HG02981 (cell line): Measurements from ENCODE around the gene ARSI.

Experiments
- ATAC-seq: cut with Tn5 transposase; IDR thresholded peaks from one replicate; pipeline ENCODE4 v1.9.1; 2021; ENCODE audit warnings: mild to moderate bottlenecking, moderate library complexity; ENCODE audit not compliant: unreplicated experiment

Gene ARSI

DNA sequence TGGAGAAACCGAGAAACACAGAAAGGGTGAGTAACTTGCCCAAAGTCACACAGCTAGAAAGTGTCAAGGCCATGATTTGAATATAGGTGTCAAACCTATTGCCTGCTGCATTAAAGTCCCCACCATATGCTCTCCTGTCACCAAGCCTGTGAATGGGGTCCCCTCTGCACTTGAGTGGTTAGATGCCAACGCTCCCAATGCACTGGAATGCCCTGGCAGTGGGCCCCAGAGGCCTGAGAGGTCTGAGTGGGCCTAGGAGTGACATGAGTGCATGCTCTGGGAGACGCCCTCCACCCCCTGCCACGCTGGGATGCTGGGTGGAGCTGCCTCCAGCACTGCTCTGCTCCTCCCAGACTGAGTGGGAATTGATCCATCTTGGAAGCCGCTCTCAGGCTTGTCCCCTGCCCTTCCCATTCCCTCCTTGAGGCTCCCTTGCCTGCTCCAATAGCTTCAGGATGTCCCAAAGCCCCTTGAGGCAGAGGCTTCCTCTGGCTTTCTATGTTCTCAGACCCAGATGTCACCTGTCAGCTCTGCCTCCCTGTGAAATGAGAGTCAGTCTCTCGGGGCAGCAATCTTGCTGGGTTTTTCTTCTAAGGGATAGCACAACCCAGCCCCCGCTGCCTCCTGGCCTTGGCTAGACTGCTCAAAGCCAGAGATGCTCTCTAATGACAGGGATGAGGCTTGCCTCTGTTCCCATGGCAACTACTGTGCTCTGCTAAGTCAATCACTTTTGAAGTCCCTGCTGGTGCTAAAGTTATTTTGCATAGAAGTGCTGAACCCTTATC is 6.6 kb upstream of the ARSI start:
- ATAC-seq: no peak

GRCh38 chr5:150307617-150308426 is 5.1 kb upstream of the ARSI start:
- ATAC-seq: no peak

GRCh38 chr5:150306775-150307174 is 4.1 kb upstream of the ARSI start:
- ATAC-seq: no peak

- ATAC-seq: no peak
Observed at GRCh38 chr5:150305557-150305956, 2.9 kb upstream of the ARSI start.

DNA sequence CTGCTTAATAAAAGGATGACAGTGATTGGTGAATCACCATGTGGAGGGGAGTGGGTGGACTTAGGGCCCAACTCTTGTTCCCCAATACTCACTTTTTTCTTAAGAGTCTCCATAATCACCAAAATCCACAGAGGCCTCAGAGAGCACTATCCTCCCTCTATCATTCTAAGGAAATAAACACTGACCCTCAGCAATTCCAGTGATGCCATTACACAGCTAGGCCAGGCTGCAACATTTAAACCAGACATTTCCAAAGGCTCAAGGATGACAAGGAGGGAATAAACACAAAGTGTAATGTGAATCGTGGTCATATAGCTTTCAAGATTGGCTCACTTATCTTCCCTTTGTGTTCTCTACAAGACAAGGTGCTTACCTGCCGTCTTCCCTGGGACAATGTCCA is 2.4 kb upstream of the ARSI start:
- ATAC-seq: no peak

- ATAC-seq: no peak
Observed at GRCh38 chr5:150304481-150305081, 1.9 kb upstream of the ARSI start.

GRCh38 chr5:150303660-150304386 is 1.1 kb upstream of the ARSI start:
- no peak for ATAC-seq

- ATAC-seq: no peak
Observed at GRCh38 chr5:150303070-150303615, 438 bp upstream of the ARSI start.

DNA sequence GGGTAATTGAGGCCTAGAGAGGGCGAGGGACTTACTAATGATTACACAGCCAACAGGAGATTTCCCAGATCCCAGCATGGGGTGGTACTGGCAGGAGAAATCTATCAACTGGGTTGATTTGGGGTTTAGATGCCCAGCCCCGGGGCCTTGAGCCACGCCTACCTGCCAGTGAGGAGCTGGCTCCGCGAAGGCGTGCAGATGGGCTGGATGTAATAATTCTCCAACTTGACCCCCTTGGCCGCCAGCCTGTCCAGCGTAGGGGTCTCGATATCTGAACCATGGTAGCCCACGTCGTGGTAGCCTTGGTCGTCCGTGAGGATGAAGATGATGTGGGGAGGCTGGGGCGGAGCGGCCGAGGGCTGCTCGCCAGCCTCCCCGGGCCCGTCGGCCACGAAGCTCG is 804 bp downstream of the ARSI start:
- no peak for ATAC-seq

DNA sequence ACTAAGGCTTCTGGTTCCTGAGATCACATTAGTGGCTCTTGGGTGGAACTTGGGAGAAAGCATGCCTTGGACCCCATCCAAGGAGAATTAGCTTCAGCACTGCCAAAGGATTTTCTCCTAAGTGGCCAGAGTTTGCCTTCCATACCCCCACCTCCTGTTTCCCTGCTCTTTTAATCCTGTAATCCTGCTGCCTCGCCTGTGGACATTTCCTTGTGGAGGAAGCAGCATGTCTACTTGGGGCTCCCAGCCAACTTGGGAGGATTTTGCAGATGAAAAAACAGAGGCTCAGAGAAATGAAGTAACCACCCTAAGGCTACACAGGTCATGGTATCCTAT is 1.6 kb downstream of the ARSI start:
- no peak for ATAC-seq

- no peak for ATAC-seq
Observed at GRCh38 chr5:150300496-150301169, 2.1 kb downstream of the ARSI start.

DNA sequence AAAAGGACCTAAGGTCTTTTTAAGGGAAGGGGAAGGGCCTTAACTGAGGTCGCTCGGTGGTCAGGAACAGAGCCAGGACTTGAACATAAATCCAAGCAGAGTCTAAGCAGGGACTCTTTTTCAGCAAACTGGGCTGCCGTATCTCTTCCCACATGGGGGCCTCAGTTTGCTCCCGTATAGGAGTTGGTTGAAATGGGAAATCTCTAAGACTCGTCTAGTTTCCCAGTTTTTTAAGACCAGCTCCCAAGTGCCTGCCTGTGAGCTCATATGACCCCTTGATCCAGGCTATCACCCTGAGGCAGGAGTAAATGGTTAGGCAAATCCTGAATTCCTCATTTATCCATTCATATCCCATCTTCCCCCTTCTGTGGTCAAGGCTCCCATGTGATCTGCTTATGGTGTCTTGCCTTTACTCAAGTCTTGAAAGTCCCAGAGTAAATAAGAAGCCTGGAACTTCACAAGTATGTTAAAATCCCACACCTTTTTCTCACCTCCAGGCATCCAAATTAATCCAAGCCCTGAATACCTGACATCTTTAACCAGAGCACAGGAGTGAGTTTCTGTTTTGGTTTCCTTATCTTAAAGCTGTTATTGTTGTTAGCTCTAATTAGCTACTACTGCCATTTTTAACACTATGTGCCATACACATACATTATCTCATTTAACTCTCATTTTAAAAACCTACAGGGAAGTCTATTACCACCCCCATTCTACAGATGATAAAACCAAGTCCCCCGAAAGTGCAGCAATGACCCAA is 3.0 kb downstream of the ARSI start:
- ATAC-seq: no peak

DNA sequence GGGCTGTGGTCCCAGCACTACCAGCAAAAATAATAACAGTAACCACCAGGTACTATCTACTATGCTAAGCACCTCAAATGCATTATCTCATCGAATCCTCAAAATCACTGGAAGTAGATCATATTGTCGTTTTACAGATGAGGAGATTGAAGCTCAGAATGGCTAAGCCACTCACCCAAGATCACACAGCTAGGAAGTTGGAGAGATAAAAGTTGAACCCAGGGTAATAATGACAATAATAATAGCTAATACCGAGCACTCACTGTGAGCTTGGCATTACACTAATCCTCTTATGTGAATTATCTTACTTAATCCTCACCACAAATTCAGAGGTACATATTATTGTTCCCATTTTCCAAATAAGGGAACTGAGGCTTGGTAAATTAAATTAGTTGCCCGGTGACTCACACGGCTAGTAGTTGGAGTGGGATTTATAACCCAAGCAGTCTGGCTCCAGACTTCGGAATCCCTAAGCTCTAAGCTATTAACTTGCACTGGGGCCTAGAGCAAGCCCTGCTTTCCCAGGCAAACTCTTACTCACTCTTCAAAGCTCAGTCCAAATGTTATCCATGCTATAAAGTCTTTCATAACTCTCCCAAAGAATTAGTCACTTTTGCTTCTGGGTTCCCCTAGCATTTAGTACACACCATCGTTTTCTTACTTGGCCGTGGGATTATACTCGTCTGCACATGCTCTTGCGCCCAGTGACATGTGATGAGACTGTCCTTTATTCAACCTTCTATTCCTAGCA is 3.8 kb downstream of the ARSI start:
- ATAC-seq: no peak

GRCh38 chr5:150297934-150298595 is 4.6 kb downstream of the ARSI start:
- no peak for ATAC-seq

DNA sequence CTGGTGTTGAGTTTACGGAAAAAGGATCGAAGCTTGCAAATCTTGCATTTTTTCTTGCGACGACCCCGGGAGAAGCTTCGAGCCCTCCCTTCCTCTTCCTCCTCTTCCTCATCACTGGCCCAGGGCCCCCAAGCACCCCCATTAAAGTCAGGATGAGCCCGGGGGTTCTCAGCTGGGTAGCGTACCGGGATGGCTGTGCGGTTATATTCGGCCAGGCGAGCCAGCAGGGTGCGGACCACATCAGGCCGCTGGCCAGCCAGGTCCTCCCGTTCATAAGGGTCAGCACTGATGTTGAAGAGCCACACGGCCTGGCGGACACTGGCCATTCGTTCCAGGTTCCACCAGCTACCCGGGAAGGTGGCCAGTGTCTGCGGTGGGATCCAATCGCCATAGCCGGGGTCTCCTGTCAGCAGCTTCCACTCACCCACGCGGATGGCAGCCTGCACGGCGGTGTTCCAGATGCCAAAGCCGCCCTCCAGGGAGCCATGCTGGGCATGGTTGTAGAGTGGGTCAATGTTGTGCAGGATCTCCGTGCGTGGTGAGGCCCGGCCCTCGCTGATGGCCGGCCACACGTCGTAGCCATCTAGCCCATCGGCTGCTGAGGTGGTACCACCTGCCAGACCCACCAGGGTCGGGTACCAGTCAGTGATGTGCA is 5.3 kb downstream of the ARSI start:
- ATAC-seq: no peak

DNA sequence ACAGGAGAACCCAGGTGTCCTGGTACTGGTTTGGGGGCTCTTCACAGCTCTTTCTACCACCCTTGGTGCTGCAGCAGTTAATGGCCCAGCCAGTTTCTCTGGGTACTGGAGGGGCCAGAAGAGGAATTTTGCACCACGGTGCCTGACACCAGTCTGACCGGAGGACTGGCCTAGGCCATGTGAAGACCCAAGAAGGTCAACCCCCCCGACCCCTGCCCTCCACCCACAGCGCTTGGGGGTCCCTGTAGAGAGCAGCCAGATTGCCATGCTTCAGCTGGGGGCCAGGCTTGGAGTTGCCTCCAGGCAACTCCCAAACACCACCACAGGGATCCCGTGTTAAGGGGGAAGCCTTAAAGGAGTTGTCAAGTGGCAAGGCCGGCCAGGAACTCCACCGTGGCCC is 6.2 kb downstream of the ARSI start:
- no peak for ATAC-seq

GRCh38 chr5:150295741-150296486 is 6.8 kb downstream of the ARSI start:
- no peak for ATAC-seq
